CD4-positive, alpha-beta T cell (primary cell): ENCODE data around the gene UNC79. TPM values are rescaled to one million over a fixed set of nuclear protein-coding genes. Genes with fewer than 3 reads are reported as not detected.

ENCODE experiments used
- ATAC-seq: fragments of 200-7000 bp; cut with Tn5 transposase; one replicate; pipeline ENCODE4 v1.10.0; 2022; ENCODE audit warnings: mild to moderate bottlenecking; ENCODE audit not compliant: poor library complexity
- CTCF ChIA-PET: fragments of 350-600 bp; sonication (Branson Sonifier 250); formaldehyde crosslinking; loops from one replicate; lab custom pipeline; 2021; ENCODE audit warnings: antibody characterized with exemption, inconsistent platforms; lab: Charles Lee
- POLR2A ChIA-PET: fragments of 350-600 bp; sonication (Branson Sonifier 250); formaldehyde crosslinking; loops from one replicate; lab custom pipeline; 2021; ENCODE audit warnings: antibody characterized with exemption, inconsistent platforms; lab: Charles Lee
- DNase-seq, 14 experiments: peaks; one replicate each; pipeline ENCODE4 v3.0.0-alpha.2; 2013 to 2020; ENCODE audit warnings: mixed read lengths in 2 of 14
- H3K27ac ChIP-seq, 2 donors: one replicate each; pipeline versions ENCODE4 v1.5.1 to v1.7.0; 2013; ENCODE audit warnings: low read length in 2 of 2, low read depth in 1 of 2, mild to moderate bottlenecking in 1 of 2
- H3K27me3 ChIP-seq, 2 experiments: 1 replicate in 1 of 2; 2 replicates in 1 of 2; pipeline versions ENCODE4 v1.6.1 to v1.7.0; 2013; ENCODE audit warnings: low read length in 2 of 2, control low read depth in 1 of 2, mild to moderate bottlenecking in 1 of 2, moderate library complexity in 1 of 2; ENCODE audit not compliant: insufficient read depth in 2 of 2, control insufficient read depth in 1 of 2
- H3K36me3 ChIP-seq: one replicate; pipeline ENCODE4 v1.6.1; 2013; ENCODE audit warnings: low read length, control low read depth; ENCODE audit not compliant: insufficient read depth
- H3K4me1 ChIP-seq: one replicate; pipeline ENCODE4 v1.6.1; 2013; ENCODE audit warnings: low read length, control low read depth; ENCODE audit not compliant: insufficient read depth
- H3K4me3 ChIP-seq: one replicate; pipeline ENCODE4 v1.5.1; 2013; ENCODE audit warnings: mild to moderate bottlenecking, low read length, moderate library complexity
- H3K9me3 ChIP-seq, 2 experiments: 1 replicate in 1 of 2; 2 replicates in 1 of 2; pipeline versions ENCODE4 v1.6.1 to v1.7.0; 2013; ENCODE audit warnings: low read length in 2 of 2, mild to moderate bottlenecking in 2 of 2, control low read depth in 1 of 2, moderate library complexity in 1 of 2; ENCODE audit not compliant: control insufficient read depth in 1 of 2, insufficient read depth in 1 of 2
- H3K27ac Mint-ChIP-seq: one replicate; pipeline ENCODE4 v1.8.0; 2020; ENCODE audit warnings: mixed read lengths
- H3K27me3 Mint-ChIP-seq: one replicate; pipeline ENCODE4 v1.8.0; 2021; ENCODE audit warnings: mixed read lengths
- H3K36me3 Mint-ChIP-seq: one replicate; pipeline ENCODE4 v1.8.0; 2021; ENCODE audit warnings: low read depth, mixed read lengths
- H3K4me1 Mint-ChIP-seq: one replicate; pipeline ENCODE4 v1.8.0; 2021; ENCODE audit warnings: low read depth, mixed read lengths
- H3K4me3 Mint-ChIP-seq: one replicate; pipeline ENCODE4 v1.8.0; 2020; ENCODE audit warnings: mild to moderate bottlenecking, mixed read lengths
- H3K9me3 Mint-ChIP-seq: one replicate; pipeline ENCODE4 v1.8.0; 2020; ENCODE audit warnings: mixed read lengths
- intact Hi-C, 2 experiments: fragments of 100-400 bp; cut with DNase I in 1 of 2; cut with micrococcal nuclease in 1 of 2; formaldehyde crosslinking; loops; one replicate each; pipeline versions ENCODE4 v1.15.1 to v1.9.0; 2023 to 2025; cut with DNase I, micrococcal nuclease
- total RNA-seq, 174 experiments: library from RNA in 2 of 174; stranded (reverse) in 2 of 174; gene quantifications; one replicate each; pipeline ENCODE4 v1.2.3 and lab custom pipeline; 2021 to 2026
- TF ChIP-seq, protein P1 (sequence below): fragments of 200-600 bp; IDR thresholded peaks from one replicate; pipeline ENCODE4 v1.8.0; 2022; ENCODE audit warnings: antibody characterized with exemption, mild to moderate bottlenecking

Gene UNC79
- total RNA-seq, 2 experiments from 2014 or later = not detected

DNA sequence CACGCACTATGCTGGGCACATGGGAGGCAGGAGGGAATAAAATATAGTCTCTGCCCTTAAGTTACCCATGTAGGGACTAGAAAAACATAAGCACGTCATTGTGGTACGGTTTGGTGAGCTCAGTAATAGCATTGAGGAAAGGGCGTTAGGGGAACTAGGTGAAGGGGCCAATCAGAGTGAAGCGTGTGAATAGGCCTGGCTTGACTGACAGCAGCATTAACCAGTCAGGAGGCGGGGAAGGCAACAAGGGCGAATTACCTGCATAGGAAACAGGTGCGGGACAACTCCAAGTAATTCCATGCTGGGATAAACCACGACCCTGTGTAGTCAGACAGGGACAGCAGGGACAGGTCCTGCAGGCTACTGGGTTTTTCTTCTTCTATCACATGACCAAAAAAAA, 107.7 kb downstream of the UNC79 start:
- H3K27me3 Mint-ChIP-seq = peaks cover 26% of the 10 kb centered on the region
- intact Hi-C loops = no loop called here
- H3K9me3 Mint-ChIP-seq = no peaks in the 10 kb centered on the region
- no peak overlapping the region for H3K27ac Mint-ChIP-seq
- no peaks in the 10 kb centered on the region for H3K4me1 Mint-ChIP-seq
- Histone ChIP-seq H3K36me3 (no peaks in the 10 kb centered on the region), H3K27me3 (no peaks in the 10 kb centered on the region), H3K4me1 (no peaks in the 10 kb centered on the region), H3K9me3 (no peaks in the 10 kb centered on the region), H3K27ac (no peak overlapping the region), H3K4me3 (no peak overlapping the region)
- ATAC-seq (no peak), DNase-seq (no peak)
- CTCF ChIA-PET = no interaction called here
- TF ChIP-seq, protein P1, sequence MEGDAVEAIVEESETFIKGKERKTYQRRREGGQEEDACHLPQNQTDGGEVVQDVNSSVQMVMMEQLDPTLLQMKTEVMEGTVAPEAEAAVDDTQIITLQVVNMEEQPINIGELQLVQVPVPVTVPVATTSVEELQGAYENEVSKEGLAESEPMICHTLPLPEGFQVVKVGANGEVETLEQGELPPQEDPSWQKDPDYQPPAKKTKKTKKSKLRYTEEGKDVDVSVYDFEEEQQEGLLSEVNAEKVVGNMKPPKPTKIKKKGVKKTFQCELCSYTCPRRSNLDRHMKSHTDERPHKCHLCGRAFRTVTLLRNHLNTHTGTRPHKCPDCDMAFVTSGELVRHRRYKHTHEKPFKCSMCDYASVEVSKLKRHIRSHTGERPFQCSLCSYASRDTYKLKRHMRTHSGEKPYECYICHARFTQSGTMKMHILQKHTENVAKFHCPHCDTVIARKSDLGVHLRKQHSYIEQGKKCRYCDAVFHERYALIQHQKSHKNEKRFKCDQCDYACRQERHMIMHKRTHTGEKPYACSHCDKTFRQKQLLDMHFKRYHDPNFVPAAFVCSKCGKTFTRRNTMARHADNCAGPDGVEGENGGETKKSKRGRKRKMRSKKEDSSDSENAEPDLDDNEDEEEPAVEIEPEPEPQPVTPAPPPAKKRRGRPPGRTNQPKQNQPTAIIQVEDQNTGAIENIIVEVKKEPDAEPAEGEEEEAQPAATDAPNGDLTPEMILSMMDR = no peak
- POLR2A ChIA-PET = no interaction called here
- no peaks in the 10 kb centered on the region for H3K36me3 Mint-ChIP-seq
- no peak overlapping the region for H3K4me3 Mint-ChIP-seq

DNA sequence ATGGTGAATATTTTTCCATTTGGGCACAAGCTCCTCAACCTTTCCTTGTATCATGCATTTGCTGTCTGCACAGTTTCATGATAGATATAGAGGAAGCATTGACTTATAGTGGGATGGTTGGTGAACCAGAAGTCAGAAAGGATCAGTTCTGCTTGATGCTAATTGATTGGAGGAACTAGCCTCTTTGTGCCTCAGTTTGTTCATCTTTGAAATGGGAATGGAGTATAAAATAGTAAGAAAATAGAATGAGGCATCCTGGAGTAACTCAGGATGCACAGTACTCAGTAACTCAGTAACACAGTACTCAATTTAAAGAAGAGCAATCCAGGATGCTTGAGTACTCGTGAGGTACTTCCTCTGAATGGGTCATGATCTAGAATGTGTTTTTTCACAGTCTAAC, 109.5 kb downstream of the UNC79 start:
- Histone ChIP-seq H3K4me3 (no peak overlapping the region), H3K36me3 (no peaks in the 10 kb centered on the region), H3K9me3 (no peaks in the 10 kb centered on the region), H3K27ac (no peak overlapping the region), H3K27me3 (no peaks in the 10 kb centered on the region), H3K4me1 (no peaks in the 10 kb centered on the region)
- TF ChIP-seq, protein P1 = no peak
- POLR2A ChIA-PET = no interaction called here
- ATAC-seq (no peak), DNase-seq (no peak)
- H3K9me3 Mint-ChIP-seq = no peaks in the 10 kb centered on the region
- H3K36me3 Mint-ChIP-seq = no peaks in the 10 kb centered on the region
- H3K27me3 Mint-ChIP-seq = peaks cover 37% of the 10 kb centered on the region
- CTCF ChIA-PET = no interaction called here
- no peaks in the 10 kb centered on the region for H3K4me1 Mint-ChIP-seq
- H3K27ac Mint-ChIP-seq = no peak overlapping the region
- no peak overlapping the region for H3K4me3 Mint-ChIP-seq
- intact Hi-C loops = no loop called here

DNA sequence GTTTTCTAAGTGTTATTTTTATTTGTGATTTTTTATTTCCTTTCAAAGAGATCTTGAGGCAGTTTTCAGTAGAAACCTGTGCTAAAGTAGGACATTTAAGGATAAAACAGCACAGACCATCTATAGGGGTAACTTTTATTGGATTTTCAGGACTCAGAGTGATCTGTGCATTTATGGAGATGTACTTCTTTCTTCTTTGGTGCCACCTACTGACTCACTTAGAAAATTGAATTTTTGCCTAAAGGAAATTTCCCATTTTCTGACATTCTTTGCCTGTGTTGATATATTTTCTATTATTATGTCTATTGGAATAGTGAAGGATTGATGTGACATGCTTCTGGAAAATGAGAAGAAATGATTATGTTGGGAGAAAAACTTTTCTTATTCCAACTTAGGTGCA, 113.0 kb downstream of the UNC79 start:
- Histone ChIP-seq H3K4me1 (no peaks in the 10 kb centered on the region), H3K9me3 (no peaks in the 10 kb centered on the region), H3K36me3 (no peaks in the 10 kb centered on the region), H3K27me3 (no peaks in the 10 kb centered on the region), H3K4me3 (no peak overlapping the region), H3K27ac (no peak overlapping the region)
- no peaks in the 10 kb centered on the region for H3K36me3 Mint-ChIP-seq
- no peak overlapping the region for H3K27ac Mint-ChIP-seq
- no peak for DNase-seq
- no peak for ATAC-seq
- POLR2A ChIA-PET = no interaction called here
- TF ChIP-seq, protein P1 = no peak
- intact Hi-C loops = no loop called here
- peaks cover 40% of the 10 kb centered on the region for H3K27me3 Mint-ChIP-seq
- CTCF ChIA-PET = interaction anchor here (1.6 kb wide), 1 partner anchor 12 kb away, joined by 4 read pairs; no protein-coding TSS in a partner anchor
- H3K9me3 Mint-ChIP-seq = no peaks in the 10 kb centered on the region
- H3K4me1 Mint-ChIP-seq = no peaks in the 10 kb centered on the region
- no peak overlapping the region for H3K4me3 Mint-ChIP-seq
